SKM-1 (cell line): ENCODE measurements around the gene EPM2A.

ENCODE experiments used
- DNase-seq: peaks from one replicate; lab custom pipeline; 2025; ENCODE audit not compliant: unreplicated experiment; lab: John Stamatoyannopoulos, UW

EPM2A gene

DNA sequence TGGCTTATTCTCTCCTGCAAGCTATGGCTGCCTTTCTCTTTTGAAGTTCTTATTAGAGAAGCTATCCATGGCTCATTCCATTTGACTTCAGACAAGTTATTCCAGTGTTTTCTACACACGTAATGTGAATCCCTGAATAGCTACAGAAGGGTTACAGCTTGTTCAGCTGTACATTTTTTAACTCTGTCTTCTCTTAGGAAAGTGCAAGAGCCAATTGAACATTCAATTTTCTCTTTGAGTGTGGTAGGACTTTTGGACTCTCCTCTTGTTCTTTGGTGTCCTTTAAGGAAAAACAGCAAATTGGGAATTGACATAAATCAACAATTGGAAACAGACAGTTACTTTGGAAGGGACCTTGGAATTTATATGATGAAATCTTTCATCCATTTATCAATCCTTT lies 125.8 kb downstream of the EPM2A start:
- no peak for DNase-seq

DNA sequence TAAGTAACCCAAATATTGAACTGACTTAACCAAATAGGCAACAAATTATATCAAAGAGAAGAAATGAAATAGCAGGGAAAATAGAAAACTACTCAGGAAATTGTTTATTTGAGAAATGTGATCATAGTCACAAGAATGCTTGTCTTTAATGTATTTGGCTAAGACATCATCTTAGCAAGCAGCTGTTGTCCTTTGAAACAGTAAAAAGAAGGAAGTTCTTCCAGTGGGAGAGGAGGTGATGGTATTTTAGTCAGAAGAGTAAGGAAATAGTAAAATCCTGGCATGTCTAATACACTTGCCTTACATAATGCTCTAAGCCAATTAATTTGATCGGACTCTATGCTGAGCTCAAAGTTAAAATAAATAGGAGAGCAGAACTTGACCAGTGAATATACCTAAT lies 126.5 kb downstream of the EPM2A start:
- DNase-seq: no peak

DNA sequence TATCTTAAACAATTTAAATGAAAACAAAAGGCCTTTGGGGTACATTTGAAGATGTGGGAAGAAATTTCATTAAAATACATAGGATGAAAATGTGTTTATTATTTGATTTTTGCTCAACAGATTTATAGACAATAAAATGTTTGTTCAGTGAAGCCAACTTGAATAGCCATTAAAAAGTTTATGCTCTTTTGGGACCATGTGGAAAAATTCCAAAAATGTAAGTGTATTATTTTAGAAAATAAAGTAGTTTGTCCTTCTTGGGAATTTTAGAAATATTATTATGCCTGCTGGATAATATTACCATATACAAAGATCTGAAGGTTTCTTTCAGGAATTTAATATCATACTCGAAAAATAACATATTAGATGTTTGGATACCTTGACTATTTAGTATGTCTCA lies 131.3 kb downstream of the EPM2A start:
- DNase-seq: no peak

DNA sequence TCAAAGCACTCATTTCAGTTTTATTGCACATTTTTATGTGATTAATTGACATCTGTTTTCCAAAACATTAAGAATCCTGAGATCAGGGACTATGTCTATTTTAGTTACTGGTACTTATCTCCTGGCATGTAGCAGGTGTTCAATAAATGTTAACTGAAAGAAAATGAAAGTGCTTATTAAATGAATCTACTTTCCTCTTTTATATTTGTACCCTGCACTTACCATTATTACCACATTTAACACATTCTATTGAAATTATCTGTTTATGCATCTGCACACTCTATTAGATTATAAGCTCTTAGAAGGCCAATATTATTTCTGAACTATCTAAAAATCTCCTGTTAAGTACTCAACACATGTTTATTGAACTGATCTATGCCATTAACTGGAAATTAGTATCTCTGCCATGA lies 131.9 kb downstream of the EPM2A start:
- no peak for DNase-seq

DNA sequence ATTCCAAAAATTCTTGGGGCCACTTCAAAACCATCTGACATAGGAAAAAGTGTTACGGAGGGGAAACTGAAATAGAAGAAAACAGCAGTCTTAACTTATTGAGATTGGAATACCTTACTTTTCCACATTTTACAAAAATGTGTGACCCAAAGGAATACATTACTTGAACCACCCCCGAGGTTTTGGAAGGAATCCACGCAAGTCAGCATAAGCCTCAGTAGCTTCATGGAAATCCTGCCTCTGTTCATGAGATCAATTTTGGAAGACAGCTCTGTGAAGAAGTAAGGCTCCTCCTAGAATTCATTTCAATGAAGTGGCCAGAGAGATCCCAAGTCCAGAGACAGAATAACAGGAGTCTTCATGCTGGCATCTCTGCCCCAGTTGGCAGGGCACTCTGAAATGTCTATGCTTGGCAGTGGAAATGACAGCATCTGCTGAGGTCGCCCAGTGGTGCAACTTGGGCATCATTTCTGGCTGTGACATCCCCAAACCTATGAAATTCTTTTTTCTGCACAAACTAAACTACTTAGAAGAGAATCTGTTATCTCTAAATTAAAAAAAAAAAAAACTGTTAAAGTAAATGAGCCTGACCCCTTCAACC lies 132.5 kb downstream of the EPM2A start:
- DNase-seq: no peak

DNA sequence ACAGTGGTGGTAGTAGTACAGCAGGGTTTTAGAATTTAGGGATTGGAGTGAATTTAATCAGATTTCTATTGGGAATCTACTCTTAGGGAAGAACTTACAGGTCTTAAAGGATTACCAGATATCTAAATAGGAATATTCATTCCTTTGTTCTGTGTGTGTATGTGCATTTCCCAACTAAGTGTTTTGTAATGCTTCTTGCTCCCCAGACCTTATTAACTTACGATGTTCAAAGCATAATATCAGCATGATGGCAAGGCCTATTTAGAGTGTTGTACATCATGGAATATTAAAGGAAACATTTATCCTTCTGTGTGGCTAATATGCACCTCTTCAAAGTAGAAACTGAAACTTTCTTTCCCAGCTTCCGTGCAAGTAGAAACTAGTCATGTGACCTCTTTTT lies 133.9 kb downstream of the EPM2A start:
- DNase-seq: no peak

DNA sequence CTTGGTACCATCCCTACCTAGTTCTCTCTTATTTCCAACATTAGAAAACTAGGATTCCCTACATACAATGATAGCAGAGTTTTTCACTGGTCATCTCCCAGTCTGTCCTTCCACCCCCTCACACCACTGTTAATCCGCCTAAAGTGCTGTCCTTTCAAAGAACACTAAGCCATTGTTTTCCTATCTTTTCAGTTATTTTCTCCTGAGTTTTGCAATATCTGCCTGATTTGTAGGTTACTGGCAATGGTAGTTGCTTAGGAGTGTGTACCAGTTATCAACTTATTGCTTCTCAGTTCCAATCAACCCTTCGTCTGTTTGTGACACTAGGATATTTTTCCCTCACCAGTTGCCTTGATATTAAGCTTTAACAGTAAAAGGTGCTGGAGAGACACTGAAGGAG lies 135.0 kb downstream of the EPM2A start:
- no peak for DNase-seq

DNA sequence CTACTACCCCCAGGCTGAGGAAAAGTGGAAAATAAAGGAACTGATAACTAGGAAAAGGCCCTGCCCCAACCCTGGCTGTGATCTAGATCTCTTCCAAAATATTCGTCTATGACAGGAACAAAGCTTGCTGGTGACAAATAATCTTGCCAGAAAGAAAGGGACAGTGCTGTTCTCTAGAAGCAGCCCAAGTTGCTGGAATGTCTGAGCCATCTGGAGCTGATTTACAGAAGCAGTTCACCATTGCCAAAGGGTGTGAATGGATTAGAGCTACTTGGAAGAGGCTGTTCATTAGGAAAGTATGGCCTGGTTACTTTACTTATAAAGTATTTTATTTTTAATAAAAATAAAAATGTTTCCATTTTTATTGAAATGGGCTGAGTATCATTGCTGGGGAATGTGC lies 146.3 kb downstream of the EPM2A start:
- no peak for DNase-seq

DNA sequence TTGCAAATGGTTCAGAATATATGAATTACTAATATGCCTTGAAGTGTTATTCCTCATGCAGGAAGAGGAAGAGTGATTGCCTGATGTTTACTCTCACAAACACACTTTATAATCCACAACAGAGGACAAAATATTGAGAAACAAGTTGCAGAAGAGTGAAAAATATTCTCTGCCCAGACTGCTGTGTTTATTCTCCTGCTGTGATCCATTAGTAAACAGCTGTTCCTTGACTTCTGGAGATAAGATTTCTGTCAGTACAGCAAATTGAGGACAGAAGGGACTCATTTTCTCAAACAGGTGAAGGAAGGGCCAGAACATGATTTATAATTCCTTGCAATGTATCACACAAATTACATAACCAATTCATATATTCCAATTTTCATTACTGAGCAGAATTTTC lies 148.0 kb downstream of the EPM2A start:
- DNase-seq: no peak

DNA sequence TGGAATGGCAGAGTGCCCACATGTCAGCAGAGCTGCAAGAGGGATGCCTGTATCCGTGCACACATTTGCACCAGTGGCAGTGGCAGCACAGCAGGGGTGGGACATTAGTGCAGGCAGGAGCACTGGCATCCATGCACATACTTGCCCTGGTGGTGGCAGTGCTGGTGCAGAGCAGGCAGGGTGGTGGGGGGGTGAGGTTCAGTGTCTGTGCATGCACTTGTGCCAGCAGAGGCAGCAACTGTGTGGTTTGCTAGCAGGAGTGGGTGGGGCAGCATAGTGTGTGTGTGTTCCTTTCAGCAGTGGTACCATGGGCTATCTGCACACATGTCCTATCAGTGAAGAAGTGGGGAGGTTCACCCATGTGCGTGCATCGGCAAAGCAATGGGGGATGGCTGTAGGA lies 151.6 kb downstream of the EPM2A start:
- DNase-seq: no peak
